Muscle of leg (tissue), 11 donors: ENCODE measurements around the gene RASAL3. TPM values are rescaled to one million over a fixed set of nuclear protein-coding genes. Genes with fewer than 3 reads are reported as not detected.
"Not testable (repeated sequence)": the region's sequence is repeated elsewhere in the genome, so short reads cannot be mapped to it uniquely, and the experiment has no call there.

Experiments
- DNase-seq: peaks from one replicate; pipeline ENCODE4 v3.0.0; 2013
- H3K27ac ChIP-seq: one replicate; pipeline ENCODE4 v1.5.1; 2013; ENCODE audit warnings: mild to moderate bottlenecking, low read length, control low read depth
- H3K27me3 ChIP-seq: one replicate; pipeline ENCODE4 v1.6.1; 2013; ENCODE audit warnings: low read length; ENCODE audit not compliant: control insufficient read depth, insufficient read depth
- H3K36me3 ChIP-seq: one replicate; pipeline ENCODE4 v1.6.1; 2013; ENCODE audit warnings: low read length; ENCODE audit not compliant: control insufficient read depth, insufficient read depth
- H3K4me1 ChIP-seq: one replicate; pipeline ENCODE4 v1.6.1; 2013; ENCODE audit warnings: low read length; ENCODE audit not compliant: control insufficient read depth, insufficient read depth
- H3K4me3 ChIP-seq: one replicate; pipeline ENCODE4 v1.5.1; 2013; ENCODE audit warnings: low read length, control low read depth
- H3K9me3 ChIP-seq: replicated peaks from 2 replicates; pipeline ENCODE4 v1.6.1; 2013; ENCODE audit warnings: low read depth, low read length; ENCODE audit not compliant: control insufficient read depth
- WGBS: methylation state at CpG from one replicate; pipeline ENCODE4 v1.1.5; 2013; ENCODE audit warnings: missing lambda C conversion rate; ENCODE audit not compliant: insufficient coverage; 5-methylcytosine and 5-hydroxymethylcytosine counted together
- polyA plus RNA-seq, 8 donors: library from polyadenylated mRNA; unstranded; fragments of 120-200 nt; gene quantifications; one replicate each; pipeline versions ENCODE4 v1.2.1 to v1.2.3, GENCODE V29; 2013; ENCODE audit warnings: inconsistent platforms in 1 of 8, low replicate concordance in 1 of 8; ENCODE audit not compliant: insufficient read length in 8 of 8, insufficient read depth in 1 of 8
- total RNA-seq: library from RNA; stranded (reverse); fragments of 120-200 nt; gene quantifications from one replicate; pipeline ENCODE4 v1.2.4, GENCODE V29; 2013

Gene RASAL3
- total and polyA plus RNA-seq, 9 donors: 0.71 to 2.0 (median 1.0) TPM

GRCh38 chr19:15473821-15474220 is 9.5 kb upstream of the RASAL3 start:
- DNase-seq, H3K4me1 ChIP-seq, H3K9me3 ChIP-seq, H3K27ac ChIP-seq, H3K36me3 ChIP-seq, H3K4me3 ChIP-seq: not testable (repeated sequence)
- no CpG with 5 or more reads among the region's 4 CpGs for WGBS
- H3K27me3 ChIP-seq: peaks cover 30% of the 10 kb centered on the region

- Histone ChIP-seq H3K9me3 (peaks cover 3% of the 10 kb centered on the region), H3K27me3 (peaks cover 40% of the 10 kb centered on the region), H3K27ac (no peak overlapping the region), H3K36me3 (no peaks in the 10 kb centered on the region), H3K4me1 (peaks cover 3% of the 10 kb centered on the region), H3K4me3 (no peak overlapping the region)
- DNase-seq: no peak
- 44% methylated on average over 22 of the region's 31 CpGs for WGBS
Observed at GRCh38 chr19:15471639-15472101, 7.3 kb upstream of the RASAL3 start.

GRCh38 chr19:15469513-15470297 is 5.4 kb upstream of the RASAL3 start:
- Histone ChIP-seq H3K27me3 (peaks cover 43% of the 10 kb centered on the region), H3K9me3 (peaks cover 3% of the 10 kb centered on the region), H3K27ac (no peak overlapping the region), H3K36me3 (no peaks in the 10 kb centered on the region), H3K4me1 (peaks cover 3% of the 10 kb centered on the region), H3K4me3 (peak overlapping the region; percentile 22)
- WGBS: 2% methylated on average over 54 of the region's 65 CpGs
- DNase-seq: no peak

- DNase-seq: no peak
- Histone ChIP-seq H3K36me3 (no peaks in the 10 kb centered on the region), H3K27me3 (peaks cover 50% of the 10 kb centered on the region), H3K4me1 (peaks cover 3% of the 10 kb centered on the region), H3K27ac (no peak overlapping the region), H3K4me3 (no peak overlapping the region), H3K9me3 (peaks cover 3% of the 10 kb centered on the region)
- WGBS: 51% methylated on average over 12 of the region's 12 CpGs
Observed at GRCh38 chr19:15468675-15469512, 4.5 kb upstream of the RASAL3 start.

- no peak for DNase-seq
- H3K27me3 ChIP-seq: peaks cover 55% of the 10 kb centered on the region
Observed at GRCh38 chr19:15467734-15468214, 3.4 kb upstream of the RASAL3 start.

GRCh38 chr19:15466851-15467733 is 2.7 kb upstream of the RASAL3 start:
- WGBS: 44% methylated on average over 7 of the region's 8 CpGs
- Histone ChIP-seq H3K4me3 (no peak overlapping the region), H3K27me3 (peaks cover 55% of the 10 kb centered on the region), H3K9me3 (no peaks in the 10 kb centered on the region), H3K27ac (no peak overlapping the region), H3K4me1 (peaks cover 3% of the 10 kb centered on the region), H3K36me3 (no peaks in the 10 kb centered on the region)
- DNase-seq: no peak

More at GRCh38 chr19:15467734-15468214, 3.4 kb upstream of the RASAL3 start:
- Histone ChIP-seq H3K9me3 (peaks cover under 1% of the 10 kb centered on the region), H3K27ac (no peak overlapping the region), H3K4me1 (peaks cover 3% of the 10 kb centered on the region), H3K4me3 (no peak overlapping the region), H3K36me3 (no peaks in the 10 kb centered on the region)
- WGBS: 69% methylated on average over 5 of the region's 6 CpGs

GRCh38 chr19:15463861-15464371 is 428 bp downstream of the RASAL3 start:
- Histone ChIP-seq H3K9me3 (no peaks in the 10 kb centered on the region), H3K4me1 (no peaks in the 10 kb centered on the region), H3K27me3 (peaks cover 40% of the 10 kb centered on the region), H3K36me3 (no peaks in the 10 kb centered on the region), H3K4me3 (peak overlapping the region; percentile 19), H3K27ac (no peak overlapping the region)
- DNase-seq: no peak
- WGBS: 32% methylated on average over 11 of the region's 25 CpGs

DNA sequence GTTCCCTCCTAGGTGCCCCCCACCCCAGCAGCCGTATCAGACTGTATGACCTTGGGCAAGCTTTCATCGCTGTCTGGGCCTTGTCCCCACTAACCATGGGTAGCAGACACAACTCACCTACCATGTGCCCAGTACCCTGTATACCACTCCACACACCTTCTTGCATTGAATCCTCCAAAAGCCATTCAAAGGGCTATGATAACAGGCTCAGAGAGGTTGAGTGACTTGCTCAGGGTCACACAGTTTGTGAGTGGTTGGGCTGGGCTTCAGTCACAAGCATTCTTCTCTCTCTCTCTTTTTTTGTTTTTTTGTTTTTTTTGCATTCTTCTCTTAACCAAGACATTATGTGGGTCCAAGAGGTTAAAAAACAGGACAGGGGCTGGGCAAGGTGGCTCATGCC is 2.6 kb downstream of the RASAL3 start:
- no peak for DNase-seq
- Histone ChIP-seq H3K27me3 (peaks cover 48% of the 10 kb centered on the region), H3K4me3 (no peak overlapping the region), H3K27ac (no peak overlapping the region), H3K4me1 (peaks cover 9% of the 10 kb centered on the region), H3K9me3 (no peaks in the 10 kb centered on the region), H3K36me3 (no peaks in the 10 kb centered on the region)
- WGBS: 80% methylated on average over 2 of the region's 2 CpGs

- H3K27ac ChIP-seq: no peak overlapping the region
- peaks cover 17% of the 10 kb centered on the region for H3K4me1 ChIP-seq
- no peak overlapping the region for H3K4me3 ChIP-seq
- H3K27me3 ChIP-seq: peaks cover 60% of the 10 kb centered on the region
- H3K9me3 ChIP-seq: no peaks in the 10 kb centered on the region
- WGBS: 14% methylated on average over 51 of the region's 54 CpGs
- DNase-seq: no peak
- H3K36me3 ChIP-seq: no peaks in the 10 kb centered on the region
Observed at GRCh38 chr19:15457701-15458484, 6.5 kb downstream of the RASAL3 start.
